GM10266 (cell line): Measurements from ENCODE around the gene ERI2.

Experiments used
- DNase-seq: peaks from one replicate; pipeline ENCODE4 v3.0.0; 2012; ENCODE audit errors: extremely low spot score
- TF ChIP-seq, protein P1 (sequence below): IDR thresholded peaks from 2 replicates; pipeline ENCODE4 v1.5.1; 2012; ENCODE audit warnings: mild to moderate bottlenecking, low read depth; ENCODE audit not compliant: control insufficient read depth, insufficient read depth; ENCODE audit errors: missing control alignments

ERI2 gene, protein sequence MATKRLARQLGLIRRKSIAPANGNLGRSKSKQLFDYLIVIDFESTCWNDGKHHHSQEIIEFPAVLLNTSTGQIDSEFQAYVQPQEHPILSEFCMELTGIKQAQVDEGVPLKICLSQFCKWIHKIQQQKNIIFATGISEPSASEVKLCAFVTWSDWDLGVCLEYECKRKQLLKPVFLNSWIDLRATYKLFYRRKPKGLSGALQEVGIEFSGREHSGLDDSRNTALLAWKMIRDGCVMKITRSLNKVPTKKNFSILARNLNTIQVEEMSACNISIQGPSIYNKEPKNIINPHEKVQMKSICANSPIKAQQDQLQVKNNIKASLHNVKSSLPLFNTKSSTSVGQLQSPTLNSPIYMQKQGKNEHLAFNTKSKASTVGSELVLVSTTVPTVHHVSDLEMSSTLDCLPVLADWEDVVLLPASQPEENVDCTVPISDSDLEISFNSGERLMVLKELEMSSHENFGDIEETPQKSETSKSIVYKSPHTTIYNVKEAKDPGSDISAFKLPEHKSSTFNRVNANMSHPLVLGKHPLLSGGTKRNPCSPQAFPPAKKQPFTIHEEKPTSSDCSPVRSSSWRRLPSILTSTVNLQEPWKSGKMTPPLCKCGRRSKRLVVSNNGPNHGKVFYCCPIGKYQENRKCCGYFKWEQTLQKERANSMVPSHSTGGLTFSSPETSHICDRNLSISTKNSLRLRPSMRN

DNA sequence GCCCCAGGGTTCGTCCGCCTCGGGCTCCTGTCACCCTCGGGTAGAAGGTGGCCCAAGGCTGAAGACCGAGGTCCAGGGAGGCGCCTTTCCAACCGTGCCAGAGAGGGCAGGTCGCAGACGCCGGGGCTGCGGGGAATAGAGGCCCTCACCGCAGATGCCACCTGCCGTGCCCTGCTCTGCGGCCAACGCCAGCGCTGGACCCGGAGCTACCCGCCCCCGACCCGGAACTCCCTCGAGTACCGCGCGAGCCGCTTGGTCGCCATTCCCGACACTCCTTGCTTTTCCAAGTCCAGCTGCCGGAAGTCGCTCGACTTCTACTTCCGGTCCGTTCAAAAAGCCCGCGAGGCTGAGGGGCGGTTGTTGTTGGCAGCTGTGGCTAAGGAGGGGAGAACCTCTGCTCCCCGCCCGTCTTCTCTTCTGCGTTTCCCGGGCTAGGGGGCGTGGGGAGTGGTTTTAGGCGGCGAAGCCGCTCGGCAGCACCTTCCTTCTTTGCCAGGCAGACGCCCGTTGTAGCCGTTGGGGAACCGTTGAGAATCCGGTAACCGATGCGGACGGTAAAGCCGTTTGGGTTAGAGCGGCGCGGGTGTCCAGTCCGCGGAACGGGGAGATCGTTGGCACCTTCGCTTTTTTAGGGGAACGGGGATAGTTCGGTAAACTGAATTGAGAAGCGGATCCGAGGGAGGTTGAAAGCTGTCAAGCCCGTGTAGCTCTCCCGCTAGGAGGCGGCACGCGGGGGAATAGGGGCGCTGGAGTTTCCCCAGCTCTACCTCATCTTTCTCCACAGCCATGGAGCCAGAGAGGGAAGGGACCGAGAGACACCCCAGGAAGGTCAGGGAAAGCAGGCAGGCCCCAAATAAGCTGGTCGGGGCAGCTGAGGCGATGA lies at the start of gene ERI2, which contains the start of gene REXO5:
ERI2 (minus strand) TSS at position 305 of the 883 bp plus-strand sequence; CDS start at position 263, 42 bp downstream.
REXO5 (plus strand) TSS at position 360 of the 883 bp plus-strand sequence; CDS start at position 787, 427 bp downstream.
- peak; percentile 86 for DNase-seq

DNA sequence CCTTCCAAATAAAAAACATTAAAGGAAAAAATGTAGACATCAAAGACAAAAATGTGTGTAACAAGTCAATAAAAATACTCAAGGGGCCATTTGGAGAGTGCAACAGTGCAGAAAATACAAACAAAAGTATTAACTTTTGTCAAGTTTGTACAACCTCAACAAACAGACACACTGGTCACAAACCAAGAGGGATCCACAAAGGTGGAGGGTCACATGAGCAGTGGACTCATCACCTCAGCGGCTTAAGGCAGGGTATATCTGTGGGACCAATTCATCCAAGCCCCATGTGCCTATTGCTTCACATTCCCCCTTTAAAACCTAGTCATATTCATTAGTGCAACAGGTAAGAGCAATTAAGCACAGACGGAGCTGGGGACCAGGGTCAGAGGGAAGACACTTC lies 48.7 kb upstream of the ERI2 start:
- TF ChIP-seq, protein P1, sequence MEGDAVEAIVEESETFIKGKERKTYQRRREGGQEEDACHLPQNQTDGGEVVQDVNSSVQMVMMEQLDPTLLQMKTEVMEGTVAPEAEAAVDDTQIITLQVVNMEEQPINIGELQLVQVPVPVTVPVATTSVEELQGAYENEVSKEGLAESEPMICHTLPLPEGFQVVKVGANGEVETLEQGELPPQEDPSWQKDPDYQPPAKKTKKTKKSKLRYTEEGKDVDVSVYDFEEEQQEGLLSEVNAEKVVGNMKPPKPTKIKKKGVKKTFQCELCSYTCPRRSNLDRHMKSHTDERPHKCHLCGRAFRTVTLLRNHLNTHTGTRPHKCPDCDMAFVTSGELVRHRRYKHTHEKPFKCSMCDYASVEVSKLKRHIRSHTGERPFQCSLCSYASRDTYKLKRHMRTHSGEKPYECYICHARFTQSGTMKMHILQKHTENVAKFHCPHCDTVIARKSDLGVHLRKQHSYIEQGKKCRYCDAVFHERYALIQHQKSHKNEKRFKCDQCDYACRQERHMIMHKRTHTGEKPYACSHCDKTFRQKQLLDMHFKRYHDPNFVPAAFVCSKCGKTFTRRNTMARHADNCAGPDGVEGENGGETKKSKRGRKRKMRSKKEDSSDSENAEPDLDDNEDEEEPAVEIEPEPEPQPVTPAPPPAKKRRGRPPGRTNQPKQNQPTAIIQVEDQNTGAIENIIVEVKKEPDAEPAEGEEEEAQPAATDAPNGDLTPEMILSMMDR, result no peak

More for the DNA sequence above, at the start of gene ERI2, which contains the start of gene REXO5:
- TF ChIP-seq, protein P1, result peak; percentile 58

DNA sequence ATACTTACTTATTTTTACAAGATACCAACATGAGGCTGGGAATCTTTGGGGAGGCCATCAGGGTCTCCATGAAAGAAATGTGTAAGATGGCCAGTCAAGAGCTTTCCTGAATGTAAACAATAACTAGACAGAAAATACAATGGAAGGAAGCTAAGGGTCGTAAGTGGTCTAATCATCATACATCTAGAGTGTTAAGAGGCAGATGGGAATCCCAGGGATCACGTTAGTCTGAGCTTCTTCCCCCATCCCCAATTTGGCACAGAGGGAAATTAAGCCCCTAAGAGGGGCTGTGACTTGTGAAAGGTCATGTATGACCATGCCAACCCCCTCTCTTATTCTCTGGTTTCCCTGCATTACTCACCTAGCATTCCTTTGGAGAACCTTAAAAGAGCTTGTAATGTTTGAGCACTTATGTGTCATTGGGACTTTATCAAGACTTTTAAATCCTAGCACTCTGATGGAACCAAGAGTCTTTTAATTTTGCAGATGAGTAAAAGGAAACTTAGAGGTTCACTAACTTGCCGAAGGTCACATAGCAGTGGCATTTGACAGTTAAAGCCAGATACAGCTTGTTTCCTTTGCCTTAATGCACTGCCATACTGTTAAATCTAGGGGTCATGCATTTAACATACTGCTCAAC lies 47.8 kb upstream of the ERI2 start:
- TF ChIP-seq, protein P1, result no peak
- no peak for DNase-seq

More for the DNA sequence above, 48.7 kb upstream of the ERI2 start:
- DNase-seq, result no peak

DNA sequence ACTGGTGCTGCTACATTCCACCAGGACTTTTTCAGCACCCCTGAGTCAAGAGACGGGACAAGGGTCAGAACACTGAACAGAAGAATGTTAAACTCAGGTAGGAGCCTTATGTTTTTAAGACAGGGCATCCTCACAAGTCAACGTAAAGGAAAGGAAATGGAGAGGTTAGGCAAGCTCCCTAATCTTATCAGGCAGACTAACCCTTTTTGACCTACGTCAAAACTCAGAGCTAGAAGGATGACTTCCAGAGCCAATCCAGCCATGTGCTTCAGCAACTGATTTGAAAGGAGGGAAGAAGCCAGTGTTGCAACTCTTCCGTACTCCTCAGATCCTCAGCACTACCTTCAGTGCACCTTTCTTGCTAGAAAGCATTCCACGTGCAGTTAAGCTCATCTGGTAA lies 46.9 kb upstream of the ERI2 start:
- TF ChIP-seq, protein P1, result no peak
- DNase-seq, result no peak

DNA sequence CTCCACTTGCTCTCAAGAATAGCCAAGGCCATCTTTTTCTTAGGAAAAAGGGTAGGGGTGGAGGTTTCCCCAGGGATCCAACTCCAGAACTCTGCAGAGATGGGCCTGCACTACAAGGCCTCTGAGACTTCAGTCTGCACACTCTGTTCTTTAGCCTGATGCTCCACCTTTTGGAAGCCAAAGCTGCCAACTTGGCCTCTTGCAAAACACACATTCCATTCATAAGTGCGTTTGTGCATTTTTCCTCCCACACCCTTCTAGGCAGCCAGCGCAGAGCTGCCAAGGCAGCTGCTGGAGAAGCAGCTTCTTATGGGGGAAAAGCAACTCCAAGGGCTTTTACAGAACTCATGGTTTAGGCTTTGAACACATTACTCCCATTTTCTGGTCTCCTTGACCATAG lies 45.3 kb upstream of the ERI2 start:
- DNase-seq, result no peak
- TF ChIP-seq, protein P1, result no peak

DNA sequence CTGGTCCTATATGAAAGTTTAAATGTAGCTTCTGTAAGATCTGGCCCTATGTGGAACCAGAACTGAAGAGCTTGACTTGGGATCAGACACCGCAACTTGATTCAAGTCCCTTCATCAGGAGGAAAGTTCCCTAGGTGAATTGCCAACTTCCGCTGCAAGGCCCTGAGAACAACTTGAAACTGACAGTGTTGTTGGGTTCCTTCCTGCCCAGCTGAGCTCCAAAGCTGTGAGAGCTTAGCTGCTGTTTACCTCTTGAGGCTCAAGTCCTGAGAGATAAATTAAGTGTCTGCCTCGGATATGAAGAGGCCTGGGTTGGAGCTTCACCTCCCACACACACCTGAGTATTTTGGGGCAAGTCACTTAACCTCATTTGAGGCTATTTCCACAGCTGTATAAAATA lies 44.7 kb upstream of the ERI2 start:
- TF ChIP-seq, protein P1, result no peak
- no peak for DNase-seq
